GM21390 (cell line): ENCODE results near the gene PCDHGA12.
A peak's percentile ranks its signal among the peaks of the same experiment; 100 is the strongest.
"Not testable (repeated sequence)": the region's sequence is repeated elsewhere in the genome, so short reads cannot be mapped to it uniquely, and the experiment has no call there.

ENCODE experiments used
- ATAC-seq: cut with Tn5 transposase; IDR thresholded peaks from one replicate; pipeline ENCODE4 v1.9.1; 2021; ENCODE audit not compliant: unreplicated experiment

PCDHGA12 gene

DNA sequence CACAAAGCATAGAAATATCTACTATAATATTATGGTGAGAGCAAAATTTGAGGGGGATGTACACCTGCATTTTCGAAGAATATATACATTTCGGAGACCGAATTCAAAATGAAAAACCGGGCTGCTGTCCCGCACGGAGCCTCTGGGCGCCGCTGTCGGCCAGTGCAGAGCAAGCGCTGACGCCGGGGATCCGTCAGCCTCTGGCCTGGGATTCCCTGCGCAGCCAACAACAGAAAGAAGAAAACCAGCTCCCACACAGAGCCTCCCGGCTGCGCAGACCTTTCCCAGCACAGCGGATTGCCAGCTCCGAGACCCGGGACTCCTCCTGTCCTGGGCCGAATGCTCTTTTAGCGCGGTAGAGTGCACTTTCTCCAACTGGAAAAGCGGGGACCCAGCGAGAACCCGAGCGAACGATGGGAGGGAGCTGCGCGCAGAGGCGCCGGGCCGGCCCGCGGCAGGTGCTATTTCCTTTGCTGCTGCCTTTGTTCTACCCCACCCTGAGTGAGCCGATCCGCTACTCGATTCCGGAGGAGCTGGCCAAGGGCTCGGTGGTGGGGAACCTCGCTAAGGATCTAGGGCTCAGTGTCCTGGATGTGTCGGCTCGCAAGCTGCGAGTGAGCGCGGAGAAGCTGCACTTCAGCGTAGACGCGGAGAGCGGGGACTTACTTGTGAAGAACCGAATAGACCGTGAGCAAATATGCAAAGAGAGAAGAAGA is 22.4 kb upstream of the PCDHGA12 start, which contains the start of gene PCDHGB6:
PCDHGB6 (plus strand) TSS at position 232 of the 716 bp plus-strand sequence; CDS start at position 414, 182 bp downstream.
- ATAC-seq = peak; percentile 64

- no peak for ATAC-seq
Observed at GRCh38 chr5:141409598-141410306, 20.6 kb upstream of the PCDHGA12 start.

- ATAC-seq = no peak
Observed at GRCh38 chr5:141411575-141411974, 18.7 kb upstream of the PCDHGA12 start.

DNA sequence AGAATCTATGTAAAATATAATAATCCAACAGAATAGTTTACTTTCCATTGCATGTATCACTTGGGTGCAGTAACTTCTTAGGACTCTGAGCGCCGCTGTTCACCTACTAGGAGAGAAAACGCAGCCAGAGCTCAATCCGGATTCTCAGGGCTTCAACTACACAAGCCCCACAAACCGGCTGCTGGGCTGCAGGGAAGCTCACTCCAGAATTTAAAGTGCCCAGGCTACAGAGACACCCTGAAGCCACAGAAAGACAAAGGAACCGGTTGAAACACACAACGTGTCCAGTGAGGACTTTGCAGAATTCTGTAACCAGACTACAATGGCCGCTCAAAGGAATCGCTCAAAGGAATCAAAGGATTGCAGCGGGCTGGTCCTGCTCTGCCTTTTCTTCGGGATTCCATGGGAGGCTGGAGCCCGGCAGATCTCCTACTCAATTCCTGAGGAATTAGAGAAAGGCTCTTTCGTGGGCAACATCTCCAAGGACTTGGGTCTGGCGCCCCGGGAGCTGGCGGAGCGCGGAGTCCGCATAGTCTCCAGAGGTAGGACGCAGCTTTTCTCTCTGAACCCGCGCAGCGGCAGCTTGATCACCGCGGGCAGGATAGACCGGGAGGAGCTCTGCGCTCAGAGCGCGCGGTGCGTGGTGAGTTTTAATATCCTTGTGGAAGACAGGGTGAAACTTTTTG is 17.3 kb upstream of the PCDHGA12 start, which contains the start of gene PCDHGA10:
PCDHGA10 (plus strand) TSS at position 134 of the 686 bp plus-strand sequence; CDS start at position 323, 189 bp downstream.
- ATAC-seq = peak; percentile 57

DNA sequence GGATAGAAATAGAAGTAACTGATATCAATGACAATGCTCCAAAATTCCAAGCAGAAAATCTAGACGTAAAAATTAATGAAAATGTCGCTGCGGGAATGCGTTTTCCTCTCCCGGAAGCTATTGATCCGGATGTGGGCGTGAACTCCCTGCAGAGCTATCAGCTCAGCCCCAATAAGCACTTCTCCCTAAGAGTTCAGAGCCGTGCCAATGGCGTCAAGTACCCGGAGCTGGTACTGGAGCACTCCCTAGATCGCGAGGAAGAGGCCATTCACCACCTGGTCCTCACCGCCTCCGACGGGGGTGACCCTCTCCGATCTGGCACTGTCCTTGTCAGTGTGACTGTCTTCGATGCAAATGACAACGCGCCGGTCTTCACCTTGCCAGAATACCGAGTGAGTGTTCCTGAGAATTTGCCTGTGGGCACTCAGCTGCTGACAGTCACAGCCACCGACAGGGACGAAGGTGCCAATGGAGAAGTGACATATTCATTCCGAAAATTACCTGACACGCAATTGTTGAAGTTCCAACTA is 16.7 kb upstream of the PCDHGA12 start:
- no peak for ATAC-seq

- not testable (repeated sequence) for ATAC-seq
Observed at GRCh38 chr5:141414548-141415274, 15.6 kb upstream of the PCDHGA12 start.

- ATAC-seq = not testable (repeated sequence)
Observed at GRCh38 chr5:141415275-141415618, 15.1 kb upstream of the PCDHGA12 start.

DNA sequence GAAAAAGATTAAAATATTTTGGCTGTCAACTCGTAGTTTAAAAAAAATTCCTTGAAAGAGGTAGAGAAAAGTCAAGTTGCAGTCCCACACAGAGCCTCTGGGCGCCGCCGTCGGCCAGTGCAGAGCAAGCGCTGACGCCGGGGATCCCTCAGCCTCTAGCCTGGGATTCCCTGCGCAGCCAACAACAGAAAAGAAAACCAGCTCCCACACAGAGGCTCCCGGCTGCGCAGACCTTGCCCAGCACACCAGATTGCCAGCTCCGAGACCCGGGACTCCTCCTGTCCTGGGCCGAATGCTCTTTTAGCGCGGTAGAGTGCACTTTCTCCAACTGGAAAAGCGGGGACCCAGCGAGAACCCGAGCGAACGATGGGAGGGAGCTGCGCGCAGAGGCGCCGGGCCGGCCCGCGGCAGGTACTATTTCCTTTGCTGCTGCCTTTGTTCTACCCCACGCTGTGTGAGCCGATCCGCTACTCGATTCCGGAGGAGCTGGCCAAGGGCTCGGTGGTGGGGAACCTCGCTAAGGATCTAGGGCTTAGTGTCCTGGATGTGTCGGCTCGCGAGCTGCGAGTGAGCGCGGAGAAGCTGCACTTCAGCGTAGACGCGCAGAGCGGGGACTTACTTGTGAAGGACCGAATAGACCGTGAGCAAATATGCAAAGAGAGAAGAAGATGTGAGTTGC is 12.7 kb upstream of the PCDHGA12 start, which contains the start of gene PCDHGB7:
PCDHGB7 (plus strand) TSS at position 184 of the 679 bp plus-strand sequence; CDS start at position 367, 183 bp downstream.
- ATAC-seq = peak; percentile 86

DNA sequence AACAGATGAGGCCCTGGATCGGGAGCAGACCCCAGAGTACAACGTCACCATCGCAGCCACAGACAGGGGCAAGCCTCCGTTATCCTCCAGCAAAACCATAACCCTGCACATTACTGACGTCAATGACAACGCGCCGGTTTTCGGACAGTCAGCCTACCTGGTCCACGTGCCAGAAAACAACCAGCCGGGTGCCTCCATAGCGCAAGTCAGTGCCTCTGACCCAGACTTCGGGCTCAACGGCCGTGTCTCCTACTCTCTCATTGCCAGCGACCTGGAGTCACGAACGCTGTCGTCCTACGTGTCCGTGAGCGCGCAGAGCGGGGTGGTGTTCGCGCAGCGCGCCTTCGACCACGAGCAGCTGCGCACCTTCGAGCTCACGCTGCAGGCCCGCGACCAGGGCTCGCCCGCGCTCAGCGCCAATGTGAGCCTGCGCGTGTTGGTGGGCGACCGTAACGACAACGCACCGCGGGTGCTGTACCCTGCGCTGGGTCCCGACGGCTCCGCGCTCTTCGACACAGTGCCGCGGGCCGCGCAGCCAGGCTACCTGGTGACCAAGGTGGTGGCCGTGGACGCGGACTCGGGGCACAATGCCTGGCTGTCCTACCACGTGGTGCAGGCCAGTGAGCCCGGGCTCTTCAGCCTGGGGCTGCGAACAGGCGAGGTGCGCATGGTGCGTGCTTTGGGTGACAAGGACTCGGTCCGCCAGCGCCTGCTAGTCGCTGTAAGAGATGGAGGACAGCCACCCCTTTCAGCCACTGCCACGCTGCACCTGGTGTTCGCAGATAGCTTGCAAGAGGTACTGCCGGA is 11.0 kb upstream of the PCDHGA12 start:
- no peak for ATAC-seq

DNA sequence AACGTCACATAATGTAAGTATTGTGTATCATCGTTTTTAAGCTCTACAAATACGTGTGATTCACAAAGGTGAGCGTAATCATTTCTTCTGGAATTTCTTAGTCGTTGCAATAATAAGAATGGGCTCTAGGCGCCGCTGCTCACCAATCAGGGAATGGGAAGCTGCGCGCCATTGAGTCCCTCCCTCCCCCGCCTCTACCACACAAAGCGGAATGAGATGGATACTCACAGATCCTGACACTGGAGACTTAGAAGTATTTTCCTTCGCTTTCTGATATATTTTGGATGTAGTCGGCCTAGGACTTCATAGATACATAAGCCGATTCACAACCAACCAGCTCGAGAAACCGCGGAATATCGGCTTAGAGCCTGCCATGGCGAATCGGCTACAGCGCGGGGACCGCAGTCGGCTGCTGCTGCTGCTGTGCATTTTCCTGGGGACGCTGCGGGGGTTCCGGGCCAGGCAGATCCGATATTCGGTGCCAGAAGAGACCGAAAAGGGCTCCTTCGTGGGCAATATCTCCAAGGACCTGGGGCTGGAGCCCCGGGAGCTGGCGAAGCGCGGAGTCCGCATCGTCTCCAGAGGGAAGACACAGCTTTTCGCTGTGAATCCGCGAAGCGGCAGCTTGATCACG is 9.3 kb upstream of the PCDHGA12 start, which contains the start of gene PCDHGA11:
PCDHGA11 (plus strand) TSS at position 197 of the 634 bp plus-strand sequence; CDS start at position 374, 177 bp downstream.
- ATAC-seq = no peak

DNA sequence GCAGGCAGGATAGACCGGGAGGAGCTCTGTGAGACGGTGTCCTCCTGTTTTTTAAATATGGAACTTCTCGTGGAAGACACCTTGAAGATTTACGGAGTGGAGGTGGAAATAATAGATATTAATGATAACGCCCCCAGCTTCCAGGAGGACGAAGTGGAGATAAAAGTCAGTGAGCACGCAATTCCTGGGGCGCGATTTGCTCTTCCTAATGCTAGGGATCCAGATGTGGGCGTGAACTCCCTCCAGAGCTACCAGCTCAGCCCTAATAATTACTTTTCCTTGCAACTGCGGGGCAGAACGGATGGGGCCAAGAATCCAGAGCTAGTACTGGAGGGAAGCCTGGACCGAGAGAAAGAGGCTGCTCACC is 8.8 kb upstream of the PCDHGA12 start:
- ATAC-seq = no peak

GRCh38 chr5:141422742-141423291 is 7.5 kb upstream of the PCDHGA12 start:
- ATAC-seq = no peak

- ATAC-seq = no peak
Observed at GRCh38 chr5:141427783-141428426, 2.4 kb upstream of the PCDHGA12 start.

GRCh38 chr5:141431286-141431685 is 979 bp downstream of the PCDHGA12 start:
- ATAC-seq = peak; percentile 25

- ATAC-seq = not testable (repeated sequence)
Observed at GRCh38 chr5:141432308-141432707, 2.0 kb downstream of the PCDHGA12 start.

DNA sequence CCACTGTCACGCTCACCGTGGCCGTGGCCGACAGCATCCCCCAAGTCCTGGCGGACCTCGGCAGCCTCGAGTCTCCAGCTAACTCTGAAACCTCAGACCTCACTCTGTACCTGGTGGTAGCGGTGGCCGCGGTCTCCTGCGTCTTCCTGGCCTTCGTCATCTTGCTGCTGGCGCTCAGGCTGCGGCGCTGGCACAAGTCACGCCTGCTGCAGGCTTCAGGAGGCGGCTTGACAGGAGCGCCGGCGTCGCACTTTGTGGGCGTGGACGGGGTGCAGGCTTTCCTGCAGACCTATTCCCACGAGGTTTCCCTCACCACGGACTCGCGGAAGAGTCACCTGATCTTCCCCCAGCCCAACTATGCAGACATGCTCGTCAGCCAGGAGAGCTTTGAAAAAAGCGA is 2.4 kb downstream of the PCDHGA12 start:
- not testable (repeated sequence) for ATAC-seq

DNA sequence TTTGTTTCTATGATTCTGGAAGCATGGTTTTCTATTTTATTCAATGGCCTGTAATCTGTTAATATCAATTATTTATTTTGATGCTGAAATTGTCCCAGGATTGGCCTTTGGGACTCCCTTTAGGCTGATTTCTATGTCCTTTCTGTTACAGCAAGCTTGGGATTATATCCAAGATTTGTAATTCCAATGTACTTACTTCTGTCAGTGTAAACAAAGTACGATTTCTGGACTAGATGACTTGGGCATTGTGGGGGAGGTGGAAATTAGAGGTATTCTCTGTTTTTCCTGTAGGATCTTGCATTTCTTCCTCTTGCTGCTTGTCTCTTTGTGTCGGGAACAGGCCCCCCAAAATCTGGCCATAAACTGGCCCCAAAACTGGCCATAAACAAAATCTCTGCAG is 3.7 kb downstream of the PCDHGA12 start:
- no peak for ATAC-seq

GRCh38 chr5:141437221-141437620 is 6.9 kb downstream of the PCDHGA12 start:
- no peak for ATAC-seq
